Thoracic aorta (tissue), 2 donors: Measurements from ENCODE around the gene CUEDC1. TPM values are rescaled to one million over a fixed set of nuclear protein-coding genes. Genes with fewer than 3 reads are reported as not detected.

ENCODE experiments used
- ATAC-seq: fragments of 150-250 bp; one replicate; pipeline ENCODE4 v1.8.0; 2017; ENCODE audit warnings: low read depth; ENCODE audit not compliant: insufficient number of reproducible peaks, low FRiP score
- DNase-seq: peaks from one replicate; pipeline ENCODE4 v3.0.0-alpha.2; 2020; ENCODE audit warnings: low spot score
- H3K27ac ChIP-seq, 2 donors: fragments of 200-600 bp; sonication (generic); 1 replicate in 1 of 2; 2 replicates in 1 of 2; pipeline ENCODE4 v1.5.1; 2016; ENCODE audit warnings: mild to moderate bottlenecking in 2 of 2, moderate library complexity in 2 of 2
- H3K27me3 ChIP-seq: fragments of 200-600 bp; sonication (generic); replicated peaks from 2 replicates; pipeline ENCODE4 v1.6.0; 2016; ENCODE audit warnings: mild to moderate bottlenecking; ENCODE audit not compliant: insufficient read depth
- H3K36me3 ChIP-seq: fragments of 200-600 bp; sonication (generic); one replicate; pipeline ENCODE4 v1.5.1; 2016
- H3K4me1 ChIP-seq, 2 donors: fragments of 200-600 bp; sonication (generic); 1 replicate in 1 of 2; 2 replicates in 1 of 2; pipeline versions ENCODE4 v1.5.1 to v1.6.0; 2016; ENCODE audit warnings: low read depth in 2 of 2, mild to moderate bottlenecking in 1 of 2; ENCODE audit not compliant: control insufficient read depth in 1 of 2
- H3K4me3 ChIP-seq: fragments of 200-600 bp; sonication (generic); 2 replicates; pipeline ENCODE4 v1.5.1; 2016; ENCODE audit warnings: mild to moderate bottlenecking
- H3K9me3 ChIP-seq: fragments of 200-600 bp; sonication (generic); 2 replicates; pipeline ENCODE4 v1.5.1; 2016
- total RNA-seq, 2 donors: library from RNA; depleted of rRNA; stranded (reverse); fragments of >200 nt; gene quantifications; one replicate each; pipeline versions ENCODE4 v1.1.0 to v1.2.3, GENCODE V29; 2016
- TF ChIP-seq, protein P1 (sequence below): fragments of 200-600 bp; sonication (generic); IDR thresholded peaks from one replicate; pipeline ENCODE4 v1.5.1; 2019; ENCODE audit warnings: antibody characterized with exemption

CUEDC1 gene
- total RNA-seq, 2 donors from 2014 or later, result 32.7 to 93.1 TPM

DNA sequence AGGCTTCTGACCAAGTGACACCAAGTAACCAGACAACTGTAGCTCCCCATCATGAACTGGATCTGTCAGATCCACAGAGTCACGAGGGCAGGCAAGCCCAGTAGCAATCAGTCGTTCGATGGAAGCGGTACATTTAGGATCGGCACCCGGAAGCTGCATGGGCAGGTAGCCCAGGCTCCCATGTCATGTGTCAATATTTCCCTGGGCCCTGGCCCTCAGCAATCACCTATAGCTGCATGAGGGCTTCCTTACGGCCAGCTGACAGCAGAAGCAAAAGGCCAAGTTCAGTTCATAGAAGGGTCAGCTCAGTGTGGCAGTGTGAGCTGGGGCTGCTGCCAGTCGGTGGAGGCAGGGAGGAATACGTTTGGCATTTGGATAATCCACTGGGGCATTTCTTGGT lies 137.1 kb downstream of the CUEDC1 start:
- Histone ChIP-seq H3K36me3 (no peaks in the 10 kb centered on the region), H3K4me3 (no peak overlapping the region), H3K27ac (no peak overlapping the region), H3K4me1 (no peaks in the 10 kb centered on the region), H3K9me3 (no peaks in the 10 kb centered on the region), H3K27me3 (no peaks in the 10 kb centered on the region)
- TF ChIP-seq, protein P1, sequence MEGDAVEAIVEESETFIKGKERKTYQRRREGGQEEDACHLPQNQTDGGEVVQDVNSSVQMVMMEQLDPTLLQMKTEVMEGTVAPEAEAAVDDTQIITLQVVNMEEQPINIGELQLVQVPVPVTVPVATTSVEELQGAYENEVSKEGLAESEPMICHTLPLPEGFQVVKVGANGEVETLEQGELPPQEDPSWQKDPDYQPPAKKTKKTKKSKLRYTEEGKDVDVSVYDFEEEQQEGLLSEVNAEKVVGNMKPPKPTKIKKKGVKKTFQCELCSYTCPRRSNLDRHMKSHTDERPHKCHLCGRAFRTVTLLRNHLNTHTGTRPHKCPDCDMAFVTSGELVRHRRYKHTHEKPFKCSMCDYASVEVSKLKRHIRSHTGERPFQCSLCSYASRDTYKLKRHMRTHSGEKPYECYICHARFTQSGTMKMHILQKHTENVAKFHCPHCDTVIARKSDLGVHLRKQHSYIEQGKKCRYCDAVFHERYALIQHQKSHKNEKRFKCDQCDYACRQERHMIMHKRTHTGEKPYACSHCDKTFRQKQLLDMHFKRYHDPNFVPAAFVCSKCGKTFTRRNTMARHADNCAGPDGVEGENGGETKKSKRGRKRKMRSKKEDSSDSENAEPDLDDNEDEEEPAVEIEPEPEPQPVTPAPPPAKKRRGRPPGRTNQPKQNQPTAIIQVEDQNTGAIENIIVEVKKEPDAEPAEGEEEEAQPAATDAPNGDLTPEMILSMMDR, result no peak
- DNase-seq, result no peak
- no peak for ATAC-seq

DNA sequence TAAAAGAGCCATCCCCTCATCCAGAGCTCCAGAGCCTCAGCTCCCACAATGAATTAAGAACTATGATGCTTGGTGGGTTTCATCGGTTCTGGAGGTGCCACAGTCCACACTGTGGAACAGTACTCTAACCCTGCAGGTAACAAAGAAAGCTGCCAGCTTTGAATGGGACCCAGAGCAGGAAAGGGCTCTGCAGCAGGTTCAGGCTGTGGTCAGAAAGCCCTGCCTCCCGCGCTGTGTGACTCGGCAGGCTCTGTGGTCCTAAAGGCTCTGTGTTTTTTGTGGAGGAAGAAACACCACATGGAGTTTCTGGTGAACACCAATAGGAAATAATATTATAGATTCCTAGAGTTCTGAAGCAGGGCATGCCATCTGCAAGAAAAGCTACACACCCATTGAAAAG lies 137.9 kb downstream of the CUEDC1 start:
- Histone ChIP-seq H3K36me3 (no peaks in the 10 kb centered on the region), H3K4me3 (no peak overlapping the region), H3K27ac (no peak overlapping the region), H3K9me3 (no peaks in the 10 kb centered on the region), H3K4me1 (no peaks in the 10 kb centered on the region), H3K27me3 (no peaks in the 10 kb centered on the region)
- ATAC-seq (no peak), DNase-seq (no peak)
- TF ChIP-seq, protein P1, result no peak

DNA sequence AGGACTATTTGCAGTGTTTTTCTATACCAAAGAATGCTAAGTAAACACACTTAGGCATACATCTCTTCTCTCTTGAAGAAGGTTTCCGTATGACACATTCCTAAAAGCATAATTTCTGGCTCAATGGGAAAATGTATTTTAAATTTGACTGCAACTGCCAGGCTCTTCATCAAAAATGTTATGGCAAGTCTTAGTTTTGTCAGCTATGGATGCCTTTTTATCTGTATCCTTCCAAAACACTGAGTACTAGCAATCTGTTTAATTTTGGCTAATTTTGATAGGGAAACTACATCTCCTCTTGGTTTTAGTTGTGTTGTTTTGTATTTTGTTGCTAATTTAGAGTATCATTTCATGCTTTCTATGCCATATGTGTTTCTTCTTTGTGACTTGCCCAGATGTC lies 140.8 kb downstream of the CUEDC1 start:
- no peaks in the 10 kb centered on the region for H3K9me3 ChIP-seq
- DNase-seq (no peak), ATAC-seq (no peak)
- H3K4me1 ChIP-seq, result peaks cover 14 to 19% of the 10 kb centered on the region in 2 donors
- no peaks in the 10 kb centered on the region for H3K36me3 ChIP-seq
- no peak overlapping the region for H3K4me3 ChIP-seq
- TF ChIP-seq, protein P1, result no peak
- H3K27me3 ChIP-seq, result no peaks in the 10 kb centered on the region
- no peak overlapping the region for H3K27ac ChIP-seq

DNA sequence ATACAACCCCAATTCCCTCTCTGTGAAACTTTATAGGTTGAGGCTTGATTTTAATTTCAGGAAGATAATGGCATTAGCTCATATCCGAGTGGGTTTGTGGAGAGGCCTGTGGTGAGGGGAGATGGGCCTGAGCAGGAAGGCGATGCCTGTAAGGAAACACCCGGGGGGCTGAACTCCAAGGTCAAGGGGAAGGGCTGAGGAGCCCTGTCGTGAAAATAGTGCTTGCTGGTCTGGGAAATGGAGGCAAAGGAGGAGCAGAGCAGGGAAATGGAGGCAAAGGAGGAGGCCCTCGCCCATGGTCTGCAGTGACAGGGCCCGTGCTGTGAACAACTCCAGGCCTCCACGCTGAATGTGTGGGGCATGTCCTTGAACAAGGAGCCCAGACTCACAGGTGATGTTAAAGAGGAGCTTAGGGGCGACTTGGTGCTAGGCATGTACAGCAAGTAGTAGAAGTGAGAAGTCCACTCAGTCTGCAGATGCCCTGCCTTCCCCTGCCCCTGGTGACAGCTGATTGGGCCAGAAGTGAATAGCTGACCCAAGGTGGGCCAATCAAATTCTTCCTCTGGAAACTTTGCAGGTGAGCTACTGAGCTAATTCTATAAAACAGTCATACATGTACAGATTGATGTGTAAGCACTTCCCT lies 143.5 kb downstream of the CUEDC1 start:
- H3K4me1 ChIP-seq, result peaks cover 14 to 19% of the 10 kb centered on the region in 2 donors
- H3K4me3 ChIP-seq, result peak overlapping the region; percentile 71
- H3K27ac ChIP-seq, result peak overlapping the region in 1 of 2 donors; percentile 55
- H3K36me3 ChIP-seq, result no peaks in the 10 kb centered on the region
- no peaks in the 10 kb centered on the region for H3K9me3 ChIP-seq
- no peak for ATAC-seq
- no peak for DNase-seq
- TF ChIP-seq, protein P1, result no peak
- H3K27me3 ChIP-seq, result no peaks in the 10 kb centered on the region

Other genes with a start within 250 kb of the CUEDC1 start
- not detected for gene CCDC182, start 210.1 kb downstream of the CUEDC1 start, total RNA-seq
- 10 to 100 TPM; 16.2 to 16.6 TPM for gene MRPS23, start 105.4 kb downstream of the CUEDC1 start, total RNA-seq
- gene VEZF1, start 32.8 kb upstream of the CUEDC1 start, total RNA-seq, result 10 to 100 TPM; 68.4 to 75.5 TPM
- 100 to 1,000 TPM; 132 to 220 TPM for gene SRSF1, start 51.8 kb upstream of the CUEDC1 start, total RNA-seq
- gene DYNLL2, start 128.0 kb upstream of the CUEDC1 start, total RNA-seq, result 10 to 100 TPM; 20.6 to 28.5 TPM
- not detected for gene OR4D1, start 193.0 kb upstream of the CUEDC1 start, total RNA-seq
- gene OR4D2, start 211.6 kb upstream of the CUEDC1 start, total RNA-seq, result not detected
- gene EPX, start 237.3 kb upstream of the CUEDC1 start, total RNA-seq, result not detected